ENCODE results near the gene CDC34.

The CDC34 gene

GRCh38 chr19:496986-497385 lies 34.6 kb upstream of the CDC34 start:
- in situ Hi-C loops (cut with MboI; ENCODE audit: low sequenced_read_pairs): no loop called here

DNA sequence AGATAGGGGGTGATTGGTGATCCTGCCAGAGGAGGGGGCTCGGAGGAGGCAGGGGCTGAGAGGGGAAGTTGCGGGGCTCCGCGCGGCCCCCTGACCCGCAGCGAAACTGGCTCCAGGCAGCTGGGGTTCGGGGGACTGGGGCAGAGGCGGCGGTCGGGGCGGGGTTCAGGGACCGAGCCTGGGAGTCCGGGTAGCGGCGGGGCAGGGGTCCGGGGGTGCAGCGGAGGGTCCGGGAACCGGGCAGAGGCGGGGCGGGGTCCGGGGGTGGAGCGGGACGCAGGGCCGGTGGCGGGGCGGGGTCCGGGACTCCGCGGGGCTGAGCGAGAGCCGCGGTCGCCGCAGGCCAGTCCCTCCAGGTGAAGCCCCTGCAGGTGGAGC lies 34.1 kb upstream of the CDC34 start:
- in situ Hi-C loops (cut with MboI; ENCODE audit: low sequenced_read_pairs): no loop called here

GRCh38 chr19:497869-498510 lies 33.6 kb upstream of the CDC34 start:
- in situ Hi-C loops (cut with MboI; ENCODE audit: low sequenced_read_pairs): no loop called here

- in situ Hi-C loops (cut with MboI; ENCODE audit: low sequenced_read_pairs): no loop called here
These were observed 33.1 kb upstream of the CDC34 start for GRCh38 chr19:498511-498891.

DNA sequence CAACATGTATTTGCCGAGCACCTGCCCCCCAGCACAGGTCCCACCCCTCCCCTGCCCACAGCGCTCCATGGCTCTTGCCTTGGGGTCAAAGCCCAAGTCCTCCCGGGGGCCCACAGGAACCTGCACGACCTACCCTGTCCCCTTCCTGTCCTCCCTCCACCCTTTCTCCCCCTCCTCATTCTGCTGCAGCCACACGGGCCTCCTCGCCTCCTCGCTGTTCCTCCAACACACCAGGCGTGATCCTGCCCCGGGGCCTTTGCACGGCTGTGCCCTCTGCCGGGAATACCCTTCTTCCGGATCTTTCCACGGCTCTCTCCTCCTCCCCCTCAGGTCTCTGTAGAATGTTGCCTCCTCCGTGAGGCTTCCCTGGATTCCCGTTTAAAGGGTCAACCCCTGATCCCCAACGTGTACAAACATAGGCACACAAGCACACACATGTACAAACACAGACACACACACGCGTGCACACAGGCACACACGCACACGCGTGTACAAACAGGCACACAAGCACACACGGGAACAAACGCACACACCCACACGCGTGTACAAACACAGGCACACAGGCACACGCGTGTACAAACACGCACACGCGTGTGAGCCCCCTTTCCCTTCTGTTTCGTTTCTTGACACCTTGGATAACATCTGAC lies 32.5 kb upstream of the CDC34 start:
- in situ Hi-C loops (cut with MboI; ENCODE audit: low sequenced_read_pairs): no loop called here

GRCh38 chr19:501646-502045 lies 29.9 kb upstream of the CDC34 start:
- in situ Hi-C loops (cut with MboI; ENCODE audit: low sequenced_read_pairs): no loop called here

DNA sequence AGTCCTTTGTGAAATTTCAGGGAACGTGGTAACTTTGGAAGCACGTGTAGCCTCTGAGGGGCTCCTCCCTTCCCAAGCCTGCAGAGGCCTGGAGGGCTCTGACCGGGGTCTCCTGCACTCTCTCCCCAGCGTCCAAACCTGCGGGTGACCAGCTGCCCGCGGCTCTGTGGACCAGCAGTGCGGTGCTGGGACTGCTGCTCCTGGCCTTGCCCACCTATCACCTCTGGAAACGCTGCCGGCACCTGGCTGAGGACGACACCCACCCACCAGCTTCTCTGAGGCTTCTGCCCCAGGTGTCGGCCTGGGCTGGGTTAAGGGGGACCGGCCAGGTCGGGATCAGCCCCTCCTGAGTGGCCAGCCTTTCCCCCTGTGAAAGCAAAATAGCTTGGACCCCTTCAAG lies 26.9 kb upstream of the CDC34 start:
- in situ Hi-C loops (cut with MboI; ENCODE audit: low sequenced_read_pairs): no loop called here

- in situ Hi-C loops (cut with MboI; ENCODE audit: low sequenced_read_pairs): no loop called here
These were observed 24.9 kb upstream of the CDC34 start for GRCh38 chr19:506404-507285.

GRCh38 chr19:507286-508203 lies 24.0 kb upstream of the CDC34 start, which contains the start of gene TPGS1:
TSS of gene TPGS1 (plus strand) at chr19:507497. CDS start at chr19:507507, 10 bp downstream.
- in situ Hi-C loops (cut with MboI; ENCODE audit: low sequenced_read_pairs): no loop called here

GRCh38 chr19:508204-509150 lies 23.1 kb upstream of the CDC34 start:
- in situ Hi-C loops (cut with MboI; ENCODE audit: low sequenced_read_pairs): no loop called here

DNA sequence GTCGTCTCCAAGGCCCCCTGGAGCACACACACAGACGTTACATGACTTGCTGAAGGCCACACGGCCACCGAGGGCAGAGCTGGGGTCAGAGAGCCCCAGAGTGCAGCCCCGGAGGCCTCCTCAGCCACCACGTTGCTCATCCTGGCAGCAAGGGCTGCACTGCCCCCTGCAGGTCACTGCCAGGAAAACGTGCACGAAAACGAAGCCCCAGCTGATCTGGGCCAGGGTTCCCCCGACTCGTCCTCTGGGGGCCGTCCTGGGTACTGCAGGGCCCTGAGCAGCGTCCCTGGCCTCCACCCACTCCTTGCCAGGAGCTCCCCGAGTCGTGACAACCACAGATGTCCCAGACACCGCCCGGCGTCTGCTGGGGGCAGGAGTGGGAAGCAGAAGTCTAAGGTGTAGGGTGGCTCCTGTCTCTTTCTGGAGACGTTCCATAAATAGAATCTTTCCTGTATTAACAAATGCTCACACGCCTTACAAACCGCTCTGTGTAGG lies 20.9 kb upstream of the CDC34 start:
- in situ Hi-C loops (cut with MboI; ENCODE audit: low sequenced_read_pairs): no loop called here

GRCh38 chr19:511101-511851 lies 20.3 kb upstream of the CDC34 start:
- in situ Hi-C loops (cut with MboI; ENCODE audit: low sequenced_read_pairs): no loop called here

DNA sequence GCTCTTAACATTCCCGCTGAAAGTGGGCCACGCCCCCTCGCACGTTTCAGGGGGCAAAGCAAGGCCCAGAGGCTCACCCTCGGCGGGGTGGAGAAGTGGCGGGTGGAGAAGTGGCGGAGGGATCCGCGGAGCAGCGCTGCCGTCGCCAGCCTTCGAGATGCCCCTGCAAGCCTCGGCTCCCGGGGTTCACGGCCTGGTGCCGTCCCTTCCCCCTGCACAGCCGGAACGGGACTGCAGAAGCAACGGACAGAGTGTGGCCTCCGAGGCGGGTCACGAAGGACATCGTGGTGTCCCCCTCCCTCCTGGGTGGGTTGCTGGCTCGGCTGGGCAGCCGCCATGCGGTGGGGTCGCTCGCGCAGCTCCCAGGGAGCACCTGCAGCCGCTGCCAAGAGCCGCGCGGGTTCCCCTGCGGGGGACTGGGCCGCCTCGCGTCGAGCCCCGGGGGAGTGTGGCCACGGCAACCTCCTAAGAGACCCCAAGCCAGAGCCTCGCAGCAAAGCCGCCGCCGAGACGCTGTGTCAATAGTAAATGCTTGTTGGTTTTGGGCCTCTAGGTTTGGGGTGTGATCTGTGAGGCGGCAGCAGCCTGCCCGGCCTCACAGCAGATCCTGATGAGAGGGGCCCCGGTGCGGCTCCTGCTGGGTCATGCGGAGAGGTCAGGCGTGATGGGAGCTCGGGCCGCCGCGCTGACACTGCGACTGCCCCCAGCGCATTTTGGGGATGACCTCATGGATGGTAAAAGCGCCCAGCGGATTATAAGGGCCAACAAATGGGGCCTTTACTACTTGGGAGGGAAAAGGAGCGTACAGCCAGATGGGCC lies 18.8 kb upstream of the CDC34 start:
- in situ Hi-C loops (cut with MboI; ENCODE audit: low sequenced_read_pairs): no loop called here

- in situ Hi-C loops (cut with MboI; ENCODE audit: low sequenced_read_pairs): no loop called here
These were observed 18.0 kb upstream of the CDC34 start for GRCh38 chr19:513368-514165.

GRCh38 chr19:514166-514663 lies 17.3 kb upstream of the CDC34 start:
- in situ Hi-C loops (cut with MboI; ENCODE audit: low sequenced_read_pairs): no loop called here

- in situ Hi-C loops (cut with MboI; ENCODE audit: low sequenced_read_pairs): no loop called here
These were observed 13.6 kb upstream of the CDC34 start for GRCh38 chr19:517721-518597.
